ENCODE data around the gene CHMP1A.

Gene CHMP1A

GRCh38 chr16:89596957-89597649, 60.4 kb downstream of the CHMP1A start:
- no peak overlapping the region for H3K9ac ChIP-seq
- H3K27ac ChIP-seq, result no peak overlapping the region
- H3K4me3 ChIP-seq (IDR thresholded peaks at IDR 0.05; ENCODE audit: insufficient read depth, low read depth, low read length), result no peak overlapping the region
- TF ChIP-seq CTCF (conservative IDR thresholded peaks at IDR 0.05; ENCODE audit: low read depth, low read length), result no peak
- H4K20me1 ChIP-seq (ENCODE audit: insufficient read depth), result no peaks in the 10 kb centered on the region
- no peak overlapping the region for H3K4me2 ChIP-seq
- H2AFZ ChIP-seq (ENCODE audit: low read depth), result no peak overlapping the region
- no peaks in the 10 kb centered on the region for H3K79me2 ChIP-seq (ENCODE audit: insufficient read depth, low read depth)
- no peaks in the 10 kb centered on the region for H3K36me3 ChIP-seq (ENCODE audit: insufficient read depth)
- peaks cover 7% of the 10 kb centered on the region for H3K4me1 ChIP-seq (ENCODE audit: low read depth, poor library complexity, severe bottlenecking)
- H3K27me3 ChIP-seq (ENCODE audit: insufficient read depth, low read depth), result no peaks in the 10 kb centered on the region; the same call in 1 of the 2 replicates

GRCh38 chr16:89596061-89596689, 61.3 kb downstream of the CHMP1A start:
- Histone ChIP-seq H3K27me3 (ENCODE audit: insufficient read depth, low read depth) (no peaks in the 10 kb centered on the region), H3K9ac (no peak overlapping the region), H3K4me3 (IDR thresholded peaks at IDR 0.05; ENCODE audit: insufficient read depth, low read depth, low read length) (no peak overlapping the region), H3K4me1 (ENCODE audit: low read depth, poor library complexity, severe bottlenecking) (peaks cover 7% of the 10 kb centered on the region), H4K20me1 (ENCODE audit: insufficient read depth) (no peaks in the 10 kb centered on the region), H3K27ac (no peak overlapping the region), H3K79me2 (ENCODE audit: insufficient read depth, low read depth) (no peaks in the 10 kb centered on the region), H2AFZ (ENCODE audit: low read depth) (no peak overlapping the region), H3K4me2 (no peak overlapping the region), H3K36me3 (ENCODE audit: insufficient read depth) (no peaks in the 10 kb centered on the region)
- TF ChIP-seq CTCF (conservative IDR thresholded peaks at IDR 0.05; ENCODE audit: low read depth, low read length), result no peak

GRCh38 chr16:89595330-89596060, 62.0 kb downstream of the CHMP1A start:
- Histone ChIP-seq H4K20me1 (ENCODE audit: insufficient read depth) (no peaks in the 10 kb centered on the region), H3K27ac (no peak overlapping the region), H2AFZ (ENCODE audit: low read depth) (no peak overlapping the region), H3K36me3 (ENCODE audit: insufficient read depth) (no peaks in the 10 kb centered on the region), H3K4me3 (IDR thresholded peaks at IDR 0.05; ENCODE audit: insufficient read depth, low read depth, low read length) (no peak overlapping the region), H3K4me1 (ENCODE audit: low read depth, poor library complexity, severe bottlenecking) (peaks cover 7% of the 10 kb centered on the region), H3K79me2 (ENCODE audit: insufficient read depth, low read depth) (no peaks in the 10 kb centered on the region), H3K27me3 (ENCODE audit: insufficient read depth, low read depth) (no peaks in the 10 kb centered on the region), H3K4me2 (no peak overlapping the region), H3K9ac (no peak overlapping the region)
- no peak for TF ChIP-seq CTCF (conservative IDR thresholded peaks at IDR 0.05; ENCODE audit: low read depth, low read length)
